ENCODE results near the gene COL26A1. TPM values are rescaled to one million over a fixed set of nuclear protein-coding genes. Genes with fewer than 3 reads are reported as not detected.

COL26A1 gene
- total RNA-seq, 1 donor from 2014 or later = 3.5 TPM

DNA sequence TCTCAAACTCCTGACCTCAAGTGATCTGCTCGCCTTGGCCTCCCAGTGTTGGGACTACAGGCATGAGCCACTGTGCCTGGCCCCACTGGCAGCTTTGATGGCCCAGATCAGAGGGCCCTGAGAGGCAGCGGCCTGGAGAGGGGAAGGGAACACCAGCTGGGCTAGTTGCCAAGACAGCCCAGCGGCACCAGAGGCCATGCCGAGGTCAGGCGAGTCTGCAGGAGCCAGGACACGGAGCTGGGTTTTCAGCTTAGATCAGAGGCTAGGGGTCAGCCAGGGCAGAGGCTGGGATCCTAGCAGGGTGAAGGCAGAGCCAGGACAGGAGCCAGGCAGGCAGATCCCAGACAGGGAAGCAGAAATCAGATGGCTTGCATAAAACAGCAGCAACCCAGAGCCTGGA lies 173.6 kb downstream of the COL26A1 start:
- no peak for DNase-seq

- no peak for DNase-seq
Measured at GRCh38 chr7:101536668-101537067, 174.0 kb downstream of the COL26A1 start.

GRCh38 chr7:101537205-101537604 lies 174.5 kb downstream of the COL26A1 start:
- DNase-seq = peak; percentile 3

DNA sequence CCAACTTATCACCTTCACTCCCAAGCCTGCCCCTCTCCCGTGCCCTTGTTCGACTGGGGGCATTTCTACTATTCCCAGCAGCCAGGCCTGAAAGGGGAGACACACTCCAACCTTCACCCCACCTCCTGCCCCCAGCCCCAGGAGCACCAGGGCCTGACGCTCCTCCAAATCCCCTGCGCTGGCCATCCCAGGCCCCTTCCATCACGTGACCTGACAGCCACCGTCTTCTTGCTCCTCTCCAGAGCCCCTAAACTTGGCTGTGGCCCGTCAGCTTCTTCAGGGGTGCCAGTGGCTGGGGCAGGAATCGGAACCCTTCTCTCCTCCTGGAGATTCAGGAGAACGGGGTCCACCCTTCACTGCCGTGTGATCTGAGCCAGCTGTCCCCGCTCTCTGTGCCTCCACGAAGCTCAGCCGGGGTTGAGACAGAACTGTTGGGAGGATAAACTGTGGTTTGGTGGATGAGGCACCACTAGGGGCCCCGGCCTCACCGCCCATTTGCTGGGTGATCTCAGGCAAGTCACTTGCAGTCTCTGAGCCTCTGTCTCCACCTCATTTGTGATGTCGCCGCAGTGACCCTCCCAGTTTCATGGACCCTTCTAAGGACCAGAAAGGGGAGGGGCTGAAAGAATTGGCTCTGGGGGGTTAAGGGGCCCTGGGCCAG lies 175.4 kb downstream of the COL26A1 start:
- DNase-seq = no peak

- no peak for DNase-seq
Measured at GRCh38 chr7:101538596-101539459, 176.2 kb downstream of the COL26A1 start.

DNA sequence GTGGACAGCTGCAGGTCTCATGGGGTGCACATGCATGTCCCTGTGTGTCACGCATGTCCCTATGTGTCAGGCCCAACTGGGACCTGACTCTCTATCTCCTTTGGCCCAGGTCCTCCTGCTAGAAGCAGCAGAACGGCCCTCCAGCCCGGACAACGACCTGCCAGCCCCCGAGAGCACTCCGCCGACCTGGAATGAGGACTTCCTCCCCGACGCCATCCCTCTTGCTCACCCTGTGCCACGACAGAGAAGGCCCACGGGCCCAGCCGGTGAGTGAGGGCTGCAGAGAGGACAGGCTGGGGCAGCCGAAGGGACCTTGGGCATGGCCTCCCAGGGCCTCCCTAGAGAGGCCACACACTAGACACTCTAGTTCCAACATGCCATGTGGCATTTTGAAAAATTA lies 177.1 kb downstream of the COL26A1 start:
- DNase-seq = no peak

DNA sequence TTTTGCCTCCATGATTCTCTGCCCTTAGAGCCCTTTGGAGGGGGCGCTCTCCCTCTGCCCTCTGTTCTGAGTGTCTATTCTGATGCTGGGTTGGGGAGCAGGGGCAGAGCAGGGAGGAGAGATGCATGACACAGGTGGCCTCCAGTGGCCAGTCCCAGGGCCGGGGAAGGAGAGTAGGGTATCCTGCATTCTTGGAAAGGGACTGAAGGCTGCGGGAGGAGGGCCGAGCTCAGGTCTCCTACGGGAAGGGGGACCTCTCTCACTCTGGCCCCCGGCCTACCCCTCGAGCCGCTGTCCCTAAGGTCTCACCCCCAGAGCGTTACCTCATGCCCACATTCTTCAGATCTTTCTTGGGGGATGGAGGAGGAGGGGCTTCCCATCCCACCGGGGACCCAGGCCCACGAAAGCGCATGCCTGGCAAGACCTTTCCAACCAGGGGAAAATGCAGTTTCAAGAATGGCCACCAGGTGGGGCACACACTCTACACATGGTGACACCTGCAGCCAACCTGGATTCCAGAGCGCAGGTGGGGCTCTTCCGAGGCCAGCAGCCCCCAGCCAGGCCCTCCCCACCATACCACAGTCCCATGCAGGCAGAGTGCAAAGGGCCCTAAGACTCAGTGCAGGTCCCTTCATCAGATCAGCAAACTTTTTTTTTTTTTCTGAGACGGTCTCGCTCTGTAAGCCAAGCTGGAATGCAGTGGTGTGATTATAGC lies 180.0 kb downstream of the COL26A1 start:
- DNase-seq = no peak

- DNase-seq = no peak
Measured at GRCh38 chr7:101543242-101543766, 180.6 kb downstream of the COL26A1 start.

GRCh38 chr7:101543846-101544245 lies 181.2 kb downstream of the COL26A1 start:
- DNase-seq = no peak

DNA sequence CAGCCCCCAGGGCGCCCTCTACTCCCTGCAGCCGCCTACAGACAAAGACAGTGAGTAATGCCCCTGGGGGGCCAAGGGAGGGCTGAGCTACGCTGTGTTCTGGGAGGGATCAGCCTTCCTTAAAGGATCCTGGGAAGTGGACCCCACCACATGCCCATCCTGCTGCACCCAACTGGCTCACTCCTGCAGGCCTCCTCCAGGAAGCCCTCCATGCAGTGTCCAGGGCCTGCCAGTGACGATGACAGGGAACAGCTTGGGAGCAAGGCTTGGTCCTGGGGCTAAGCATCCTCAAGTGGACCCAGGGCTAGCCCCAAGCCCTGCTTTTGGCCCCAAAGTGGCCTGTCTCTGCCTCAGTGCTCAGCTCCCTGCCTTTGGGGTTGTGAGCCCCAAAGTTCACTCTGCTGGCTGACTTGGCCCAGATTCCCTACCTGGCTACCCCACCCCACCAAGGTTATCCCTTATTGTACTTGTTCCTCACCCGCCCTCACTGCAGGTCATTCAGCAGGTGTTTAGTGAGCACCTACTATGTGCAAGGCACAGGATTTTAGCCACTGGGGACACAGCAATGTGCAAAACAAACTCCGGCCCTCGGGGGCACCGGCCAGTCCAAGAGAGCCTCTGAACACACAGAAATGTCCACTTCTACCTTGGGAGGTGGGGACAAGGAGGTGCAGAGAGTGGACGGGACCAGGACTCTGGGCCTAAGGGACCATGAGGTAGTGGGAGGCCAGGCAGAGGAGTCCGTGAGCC lies 182.9 kb downstream of the COL26A1 start:
- DNase-seq = no peak

- no peak for DNase-seq
Measured at GRCh38 chr7:101546308-101546936, 183.7 kb downstream of the COL26A1 start.

GRCh38 chr7:101547022-101547915 lies 184.6 kb downstream of the COL26A1 start:
- DNase-seq = no peak

- DNase-seq = no peak
Measured at GRCh38 chr7:101547916-101548661, 185.4 kb downstream of the COL26A1 start.

GRCh38 chr7:101549734-101550133 lies 187.1 kb downstream of the COL26A1 start:
- no peak for DNase-seq

DNA sequence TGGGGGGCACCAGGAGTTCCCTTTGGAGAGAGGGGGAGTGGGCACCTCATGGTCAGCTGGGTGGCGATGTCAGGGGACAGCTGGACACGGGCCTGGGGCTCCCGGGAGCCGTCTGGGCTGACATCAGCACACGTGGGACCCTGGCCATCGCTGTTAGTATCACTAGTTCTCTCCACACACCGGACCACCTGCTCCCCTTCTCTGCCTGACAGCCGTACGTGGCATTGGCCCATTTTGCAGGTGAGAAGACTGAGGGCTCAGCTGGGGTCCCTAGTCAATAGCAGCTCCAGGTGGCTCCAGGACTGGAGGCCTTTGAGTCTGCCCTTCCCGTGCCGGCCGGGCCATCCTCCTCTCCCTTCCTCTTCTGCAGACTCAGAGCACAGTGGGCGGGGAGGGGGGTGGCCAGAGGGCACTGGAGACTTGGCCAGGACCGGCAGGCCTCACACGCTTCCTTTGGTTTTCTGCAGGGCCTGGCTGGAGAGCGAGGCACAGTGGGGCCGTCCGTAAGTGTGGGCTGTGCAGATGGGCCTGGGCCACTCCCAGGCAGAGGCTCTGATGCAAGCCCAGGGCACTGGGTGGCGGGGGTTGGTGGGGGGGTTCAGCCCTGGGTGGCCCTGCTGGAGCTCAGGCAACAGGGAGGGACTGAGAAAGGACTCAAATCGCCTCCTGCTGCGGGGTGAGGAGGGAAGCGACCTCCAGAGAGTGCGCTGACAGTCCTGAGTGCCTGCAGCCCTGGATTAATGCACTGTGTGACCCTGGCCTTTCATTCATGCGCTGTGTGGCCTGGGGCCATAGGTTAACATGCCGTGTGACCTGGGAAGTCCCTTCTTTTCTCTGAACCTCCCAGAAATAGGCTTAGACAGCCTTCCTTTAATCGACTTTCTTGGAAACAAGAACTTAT lies 188.2 kb downstream of the COL26A1 start:
- DNase-seq = no peak

DNA sequence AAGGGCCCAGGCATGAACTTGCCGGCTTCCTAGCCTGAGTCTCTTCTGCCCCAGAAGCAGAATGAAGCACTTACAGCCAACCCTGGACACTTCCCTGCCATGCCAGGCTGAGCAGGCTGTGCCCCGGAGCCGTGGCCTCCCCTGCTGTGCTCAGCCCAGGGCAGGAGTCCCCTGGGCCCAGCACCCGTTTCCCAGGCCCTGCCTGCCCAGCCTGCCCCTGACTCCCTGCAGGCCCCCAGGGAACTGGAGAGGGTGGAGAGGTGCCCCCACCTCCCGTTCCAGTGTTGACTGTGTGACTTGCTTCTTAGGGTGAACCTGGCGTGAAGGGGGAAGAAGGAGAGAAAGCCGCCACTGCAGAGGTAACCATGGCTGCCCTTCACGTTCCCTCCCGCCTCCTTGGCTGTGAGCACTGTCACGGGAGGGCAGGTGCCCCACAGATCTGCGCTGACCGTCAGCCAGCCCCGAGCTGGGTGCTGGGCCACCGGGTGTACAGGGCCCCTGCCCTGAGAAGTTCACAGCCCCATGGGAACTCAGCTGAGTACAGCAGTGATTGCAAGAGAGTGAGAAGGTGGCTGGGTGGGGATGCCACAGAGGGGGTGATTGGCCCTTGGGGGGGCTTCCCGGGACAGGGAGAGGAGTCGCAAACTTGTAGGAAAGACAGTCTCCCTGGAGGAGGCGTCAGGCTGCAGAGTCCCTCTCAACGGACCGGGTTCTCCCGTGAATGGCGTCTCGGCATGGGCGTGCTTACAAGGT lies 190.5 kb downstream of the COL26A1 start:
- DNase-seq = no peak

DNA sequence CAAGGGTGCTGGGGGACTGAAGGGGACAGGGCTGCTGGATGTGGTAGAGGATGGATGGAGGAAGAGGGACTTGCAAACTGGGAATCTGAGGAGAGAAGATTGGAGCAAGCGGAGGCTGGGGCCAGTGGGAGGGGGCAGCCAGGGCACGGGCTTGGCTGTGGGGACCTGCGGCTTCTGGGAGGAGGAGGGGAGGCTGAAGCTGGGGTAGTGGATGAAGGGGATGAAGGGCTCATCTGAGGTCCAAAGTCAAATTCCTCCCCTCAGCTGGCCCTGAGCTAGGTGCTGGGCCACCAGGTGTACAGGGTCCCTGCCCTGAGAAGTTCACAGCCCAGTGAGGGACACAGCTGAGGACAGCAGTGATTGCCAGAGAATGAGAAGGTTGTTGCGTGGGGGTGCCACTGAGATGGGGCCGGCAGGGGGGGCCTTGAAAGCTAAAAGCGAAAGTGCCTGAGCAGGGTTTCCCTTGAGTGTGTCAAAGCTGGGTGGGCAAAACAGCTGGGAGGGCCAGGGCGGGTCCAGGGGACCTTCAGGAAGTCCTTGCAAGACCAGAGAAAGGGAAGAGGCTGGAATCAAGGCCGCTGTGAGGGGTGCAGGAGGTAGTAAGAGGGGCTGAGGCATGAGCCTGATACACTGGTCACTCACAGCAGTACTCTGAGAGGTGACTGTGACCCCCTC lies 191.2 kb downstream of the COL26A1 start:
- DNase-seq = no peak

Data from skin of body (tissue), 2 donors.